ENCODE results near the gene PTGES3L.

PTGES3L gene

DNA sequence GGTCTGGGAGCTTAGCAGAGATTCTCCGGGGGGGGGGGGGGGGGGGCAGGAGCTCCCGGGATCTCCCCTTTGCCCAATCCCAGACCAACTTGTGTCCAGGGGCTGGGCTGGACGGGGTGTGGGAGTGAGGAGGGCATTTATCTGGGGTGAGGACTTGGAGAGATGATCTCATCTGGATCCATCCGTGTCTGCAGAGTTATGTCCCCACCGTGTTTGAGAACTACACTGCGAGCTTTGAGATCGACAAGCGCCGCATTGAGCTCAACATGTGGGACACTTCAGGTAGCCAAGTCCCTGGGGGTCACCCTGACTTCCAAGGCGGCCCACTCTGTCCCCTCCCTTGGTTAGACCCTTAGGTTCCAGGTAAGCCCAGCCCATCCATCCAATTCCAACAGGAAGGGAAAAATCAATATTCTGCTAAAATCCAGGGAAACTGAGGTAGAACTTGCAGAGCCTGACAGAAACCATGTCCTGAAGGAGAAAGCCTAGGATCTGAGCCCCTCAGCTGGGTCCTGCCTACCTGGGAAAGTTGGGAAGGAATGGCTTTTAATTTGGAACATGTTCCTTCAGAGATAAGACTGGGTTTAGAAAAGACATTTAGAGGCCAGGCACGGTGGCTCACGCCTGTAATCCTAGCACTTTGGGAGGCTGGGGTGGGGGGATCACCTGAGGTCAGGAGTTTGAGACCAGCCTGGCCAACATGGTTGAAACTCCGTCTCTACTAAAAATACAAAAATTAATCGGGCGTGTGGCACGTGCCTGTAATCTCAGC, 46.1 kb upstream of the PTGES3L start:
- TF ChIP-seq, protein P1, sequence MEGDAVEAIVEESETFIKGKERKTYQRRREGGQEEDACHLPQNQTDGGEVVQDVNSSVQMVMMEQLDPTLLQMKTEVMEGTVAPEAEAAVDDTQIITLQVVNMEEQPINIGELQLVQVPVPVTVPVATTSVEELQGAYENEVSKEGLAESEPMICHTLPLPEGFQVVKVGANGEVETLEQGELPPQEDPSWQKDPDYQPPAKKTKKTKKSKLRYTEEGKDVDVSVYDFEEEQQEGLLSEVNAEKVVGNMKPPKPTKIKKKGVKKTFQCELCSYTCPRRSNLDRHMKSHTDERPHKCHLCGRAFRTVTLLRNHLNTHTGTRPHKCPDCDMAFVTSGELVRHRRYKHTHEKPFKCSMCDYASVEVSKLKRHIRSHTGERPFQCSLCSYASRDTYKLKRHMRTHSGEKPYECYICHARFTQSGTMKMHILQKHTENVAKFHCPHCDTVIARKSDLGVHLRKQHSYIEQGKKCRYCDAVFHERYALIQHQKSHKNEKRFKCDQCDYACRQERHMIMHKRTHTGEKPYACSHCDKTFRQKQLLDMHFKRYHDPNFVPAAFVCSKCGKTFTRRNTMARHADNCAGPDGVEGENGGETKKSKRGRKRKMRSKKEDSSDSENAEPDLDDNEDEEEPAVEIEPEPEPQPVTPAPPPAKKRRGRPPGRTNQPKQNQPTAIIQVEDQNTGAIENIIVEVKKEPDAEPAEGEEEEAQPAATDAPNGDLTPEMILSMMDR (IDR thresholded peaks at IDR 0.05; ENCODE audit: poor library complexity, severe bottlenecking): no peak
- no peaks in the 10 kb centered on the region for H3K4me1 ChIP-seq (ENCODE audit: insufficient read depth, poor library complexity, severe bottlenecking)

DNA sequence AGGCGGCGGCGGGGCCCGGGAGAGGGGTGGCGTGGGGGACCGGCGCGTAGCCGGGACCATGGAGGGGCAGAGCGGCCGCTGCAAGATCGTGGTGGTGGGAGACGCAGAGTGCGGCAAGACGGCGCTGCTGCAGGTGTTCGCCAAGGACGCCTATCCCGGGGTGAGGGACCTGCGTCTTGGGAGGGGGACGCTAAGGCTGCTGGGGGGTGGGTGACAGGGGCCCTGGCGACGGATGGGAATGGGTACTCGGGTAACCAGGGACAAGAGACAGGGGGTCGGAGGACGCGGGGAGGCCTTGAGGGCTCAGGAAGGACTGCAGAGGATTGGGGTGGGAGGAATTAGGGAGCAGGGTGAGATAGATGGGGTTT, 45.4 kb upstream of the PTGES3L start:
- H3K4me3 ChIP-seq (ENCODE audit: severe bottlenecking): no peak overlapping the region
- no peak for ATAC-seq (ENCODE audit: low read depth)
- no peaks in the 10 kb centered on the region for H3K4me1 ChIP-seq (ENCODE audit: insufficient read depth, poor library complexity, severe bottlenecking)
- no peak for DNase-seq (ENCODE audit: low spot score)
- H3K36me3 ChIP-seq (ENCODE audit: low read depth): no peaks in the 10 kb centered on the region; the same call in 1 of the 2 replicates
- TF ChIP-seq, protein P1 (IDR thresholded peaks at IDR 0.05; ENCODE audit: poor library complexity, severe bottlenecking): no peak
- H3K27ac ChIP-seq (ENCODE audit: poor library complexity, severe bottlenecking): no peak overlapping the region
- no peaks in the 10 kb centered on the region for H3K9me3 ChIP-seq (ENCODE audit: severe bottlenecking)
- H3K27me3 ChIP-seq (ENCODE audit: insufficient read depth, poor library complexity, severe bottlenecking): no peaks in the 10 kb centered on the region

More for the DNA sequence above, 46.1 kb upstream of the PTGES3L start:
- ATAC-seq (ENCODE audit: low read depth) (no peak), DNase-seq (ENCODE audit: low spot score) (no peak)
- Histone ChIP-seq H3K4me3 (ENCODE audit: severe bottlenecking) (no peak overlapping the region), H3K27ac (ENCODE audit: poor library complexity, severe bottlenecking) (no peak overlapping the region), H3K9me3 (ENCODE audit: severe bottlenecking) (no peaks in the 10 kb centered on the region), H3K27me3 (ENCODE audit: insufficient read depth, poor library complexity, severe bottlenecking) (no peaks in the 10 kb centered on the region), H3K36me3 (ENCODE audit: low read depth) (no peaks in the 10 kb centered on the region)

DNA sequence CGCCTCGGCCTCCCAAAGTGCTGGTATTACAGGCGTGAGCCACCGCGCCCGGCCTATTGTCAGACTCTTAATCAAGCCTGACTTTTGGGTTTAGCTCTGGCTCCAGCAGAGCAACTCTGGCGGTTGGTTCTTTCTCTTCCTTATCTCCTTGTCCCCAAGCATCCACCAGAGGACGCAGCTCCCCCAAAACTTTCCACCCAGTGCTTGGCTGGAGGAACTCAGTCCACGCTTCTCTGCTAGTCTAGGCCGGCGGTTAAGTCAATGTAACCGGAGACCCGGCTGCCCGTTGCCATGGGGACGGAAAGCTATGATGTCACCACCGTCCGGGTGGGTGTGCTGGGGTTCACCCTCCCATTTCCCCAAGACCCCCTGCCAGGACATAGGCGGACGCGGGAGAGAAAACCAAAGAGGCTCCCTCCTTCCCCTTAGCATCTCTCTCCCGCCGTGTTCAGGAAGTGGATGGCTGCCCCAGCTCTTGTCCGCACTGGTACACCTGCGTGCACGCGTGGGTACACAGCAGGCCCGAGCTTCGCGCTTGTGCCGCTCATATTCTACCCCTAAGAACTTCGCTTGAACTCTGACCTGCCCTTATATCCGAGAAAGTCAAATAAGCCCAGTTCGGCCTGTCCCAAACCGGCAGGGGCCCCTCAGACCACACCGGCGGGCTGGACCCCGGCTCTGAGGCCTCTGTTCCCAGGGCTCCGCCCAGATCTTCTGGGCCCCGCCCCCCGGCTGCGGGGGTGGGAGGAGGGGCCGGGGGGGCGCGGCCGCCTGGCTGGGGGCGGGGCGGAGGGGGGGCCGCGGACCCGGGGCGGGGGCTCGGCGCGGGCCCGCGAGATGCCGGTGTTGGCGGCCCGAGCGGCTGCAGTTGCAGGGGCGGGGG, 44.8 kb upstream of the PTGES3L start, which contains the start of gene RND2:
TSS of gene RND2 (plus strand) at position 825 of the 883 bp plus-strand sequence. CDS start 117 bp downstream, outside the sequence.
- TF ChIP-seq, protein P1 (IDR thresholded peaks at IDR 0.05; ENCODE audit: poor library complexity, severe bottlenecking): peak; percentile 69
- peak within 1 kb of the TSS; percentile 26 for H3K4me3 ChIP-seq (ENCODE audit: severe bottlenecking)
- DNase-seq (ENCODE audit: low spot score): peak; percentile 84
- H3K27ac ChIP-seq (ENCODE audit: poor library complexity, severe bottlenecking): no peak within 1 kb of the TSS
- H3K9me3 ChIP-seq (ENCODE audit: severe bottlenecking): no peaks in the 10 kb centered on the region
- H3K27me3 ChIP-seq (ENCODE audit: insufficient read depth, poor library complexity, severe bottlenecking): no peaks in the 10 kb centered on the region
- H3K36me3 ChIP-seq (ENCODE audit: low read depth): no peaks in the 10 kb centered on the region; the same call in 1 of the 2 replicates
- peak; percentile 44 for ATAC-seq (ENCODE audit: low read depth)
- H3K4me1 ChIP-seq (ENCODE audit: insufficient read depth, poor library complexity, severe bottlenecking): no peaks in the 10 kb centered on the region

DNA sequence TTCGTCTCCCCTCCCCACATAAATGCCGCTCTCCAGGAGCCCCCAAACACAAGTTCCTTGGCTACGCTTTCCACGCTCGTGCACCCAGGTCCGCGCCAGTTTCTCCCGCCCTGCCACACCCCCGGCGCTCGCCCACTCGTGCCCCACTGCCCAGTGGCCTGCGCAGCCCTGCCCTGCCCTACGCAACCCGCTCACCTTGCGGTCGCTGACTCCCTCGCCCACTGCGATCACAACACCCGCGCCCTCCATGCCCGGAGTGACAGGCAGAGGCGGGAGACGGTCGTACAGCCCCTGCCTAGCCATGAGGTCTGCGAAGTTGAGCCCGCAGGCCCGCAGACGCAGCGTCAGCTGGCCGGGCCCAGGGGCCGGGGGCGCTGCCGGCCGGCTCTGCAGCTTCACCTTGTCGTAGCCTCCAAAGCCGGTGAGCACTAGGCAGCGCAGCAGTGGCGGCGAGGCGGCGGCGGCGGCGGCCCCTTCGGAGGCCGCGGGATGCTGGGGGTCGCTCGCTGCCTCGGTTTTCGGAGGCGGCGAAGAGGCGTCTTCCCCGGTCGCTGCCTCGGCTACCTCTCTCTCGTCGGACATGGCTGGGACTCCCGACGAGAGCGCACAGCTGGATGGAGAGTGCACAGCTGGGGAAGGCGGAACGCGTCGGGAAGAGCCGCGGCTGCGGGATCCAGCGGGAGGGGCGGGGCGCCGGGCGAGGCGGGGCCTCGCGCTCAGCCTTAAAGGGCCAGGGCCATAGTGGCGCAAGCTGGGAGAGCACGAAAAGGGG, 42.0 kb upstream of the PTGES3L start, which contains the start of gene VAT1:
TSS of gene VAT1 (minus strand) at position 645 of the 772 bp plus-strand sequence. CDS start at position 582, 63 bp downstream.
- peak; percentile 78 for ATAC-seq (ENCODE audit: low read depth)
- Histone ChIP-seq H3K36me3 (ENCODE audit: low read depth) (peaks cover 17% of the 10 kb centered on the region), H3K27ac (ENCODE audit: poor library complexity, severe bottlenecking) (peak within 1 kb of the TSS; percentile 64), H3K4me3 (ENCODE audit: severe bottlenecking) (peak within 1 kb of the TSS; percentile 84), H3K4me1 (ENCODE audit: insufficient read depth, poor library complexity, severe bottlenecking) (no peaks in the 10 kb centered on the region), H3K9me3 (ENCODE audit: severe bottlenecking) (no peaks in the 10 kb centered on the region), H3K27me3 (ENCODE audit: insufficient read depth, poor library complexity, severe bottlenecking) (no peaks in the 10 kb centered on the region)
- TF ChIP-seq, protein P1 (IDR thresholded peaks at IDR 0.05; ENCODE audit: poor library complexity, severe bottlenecking): no peak
- DNase-seq (ENCODE audit: low spot score): no peak
